HG03457 (cell line): Measurements from ENCODE around the gene CCL2.

Experiments
- ATAC-seq: cut with Tn5 transposase; IDR thresholded peaks from one replicate; pipeline ENCODE4 v1.9.1; 2021; ENCODE audit warnings: moderate number of reproducible peaks; ENCODE audit not compliant: unreplicated experiment

Gene CCL2

DNA sequence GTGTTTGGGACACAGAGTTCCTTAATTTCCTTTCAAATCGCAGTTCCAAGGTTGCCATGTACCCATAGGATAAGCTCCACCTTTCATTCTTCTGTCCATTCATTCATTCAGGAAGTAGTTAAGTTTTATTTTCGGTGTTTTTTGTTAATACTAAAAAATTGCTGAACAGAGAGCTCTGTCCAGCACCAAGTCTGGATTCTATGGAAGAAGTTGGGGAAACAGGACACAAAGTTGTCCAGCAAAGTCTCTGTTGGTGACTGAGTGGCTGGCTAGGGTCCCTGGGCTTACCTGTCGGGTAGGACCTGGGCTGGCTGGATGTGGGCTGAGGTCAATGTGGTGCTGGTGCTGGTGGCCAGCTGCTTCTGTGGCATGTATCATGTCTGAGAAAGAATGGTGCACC, 17.6 kb upstream of the CCL2 start:
- ATAC-seq: no peak

DNA sequence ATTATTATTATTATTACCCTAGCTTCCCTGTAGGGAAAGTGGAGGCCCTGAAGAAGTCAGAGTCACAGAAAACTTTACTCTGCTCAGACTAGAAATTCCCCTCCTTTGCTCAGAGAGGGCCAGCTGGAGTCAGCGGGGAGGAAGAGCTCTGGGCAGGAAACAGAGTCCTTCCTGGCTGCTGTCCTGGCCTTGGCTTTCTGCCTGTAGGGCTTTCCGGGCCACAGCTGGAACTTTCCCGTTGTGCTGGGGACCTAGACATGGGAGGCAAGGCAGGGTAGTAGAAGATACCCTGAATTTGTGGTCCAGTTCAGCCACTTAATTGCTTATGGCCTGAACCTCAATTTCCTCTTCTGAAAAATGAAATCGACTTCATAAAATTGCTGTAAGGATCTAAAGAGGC, 14.0 kb upstream of the CCL2 start:
- ATAC-seq: no peak

DNA sequence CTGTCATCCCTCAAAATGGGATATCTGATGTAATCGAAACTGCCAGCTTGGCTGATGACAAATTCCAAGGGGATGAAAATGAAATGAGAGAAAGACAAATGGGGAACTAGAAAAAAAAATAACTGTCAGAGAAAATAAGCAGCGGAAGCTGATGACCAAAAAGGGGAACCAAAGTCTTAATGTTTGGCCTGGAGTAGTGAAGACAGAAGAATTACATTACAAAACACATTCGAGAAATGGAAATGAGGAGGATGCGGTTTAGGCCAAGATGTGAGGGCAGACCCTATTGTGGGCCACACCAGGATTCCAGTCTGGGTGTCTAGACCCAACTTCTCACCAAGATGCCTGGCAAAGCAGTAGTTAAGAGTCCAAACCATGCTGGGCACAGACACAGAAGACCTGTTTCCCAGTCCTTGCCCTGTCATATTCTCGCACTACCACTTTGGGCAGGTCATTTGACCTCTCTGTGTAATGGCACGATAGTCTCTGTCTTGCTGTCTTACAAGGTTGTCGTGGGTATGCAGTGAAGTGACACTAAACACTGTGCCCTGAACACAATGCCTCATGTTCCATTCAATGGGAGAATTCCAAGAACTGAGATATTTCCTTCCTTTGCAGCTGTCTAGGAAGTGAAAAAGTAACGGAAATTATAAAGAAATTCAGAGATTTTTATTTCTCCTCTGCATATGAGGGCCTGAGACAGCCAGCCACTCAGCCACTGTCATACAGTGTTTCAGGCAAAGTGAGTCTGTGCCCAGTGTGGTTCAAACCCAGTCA, 12.3 kb upstream of the CCL2 start:
- no peak for ATAC-seq

DNA sequence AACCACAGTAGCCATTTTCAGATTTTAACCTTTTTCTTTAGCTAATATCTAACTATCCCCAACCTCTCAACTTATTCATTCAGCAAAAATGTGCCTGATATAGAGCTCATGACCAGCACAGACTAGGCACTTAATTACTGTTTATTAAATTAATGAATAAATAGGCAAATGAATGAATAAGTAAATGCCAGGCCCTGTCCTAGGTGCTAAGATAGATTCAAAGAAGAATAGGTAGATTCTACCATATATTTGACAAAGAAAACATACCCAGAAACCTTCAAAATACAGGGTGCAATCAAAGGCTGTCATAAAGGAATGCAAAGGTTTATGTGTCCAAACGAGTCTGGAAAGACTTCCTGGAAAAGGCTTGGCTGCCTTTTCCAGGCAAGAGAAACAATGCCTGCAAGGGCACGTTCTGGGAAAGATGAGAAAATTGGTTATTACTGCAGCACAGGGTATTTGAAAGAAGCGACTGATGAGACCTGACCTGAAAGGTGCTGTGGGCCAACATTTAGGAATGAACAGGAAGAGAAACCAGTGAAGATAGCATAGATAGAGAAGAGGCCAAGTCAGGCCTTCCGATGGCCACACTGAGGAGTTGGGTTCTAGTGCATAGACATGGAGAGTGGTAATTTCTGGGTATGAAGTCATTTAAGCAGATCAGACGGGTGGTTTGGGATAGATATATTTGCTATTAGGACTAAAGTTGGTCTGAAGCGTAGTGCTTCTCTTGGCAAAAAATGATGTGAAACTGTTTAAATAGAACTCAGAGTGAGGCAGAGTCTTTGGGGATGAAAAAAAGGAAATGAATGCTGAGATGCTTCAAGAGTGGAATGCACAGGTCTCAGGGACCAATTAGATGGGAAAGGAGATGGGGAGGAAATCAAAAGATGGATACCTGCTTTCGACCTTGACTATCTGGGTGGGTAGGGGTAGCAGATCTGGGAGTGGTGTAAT, 11.4 kb upstream of the CCL2 start:
- ATAC-seq: no peak

DNA sequence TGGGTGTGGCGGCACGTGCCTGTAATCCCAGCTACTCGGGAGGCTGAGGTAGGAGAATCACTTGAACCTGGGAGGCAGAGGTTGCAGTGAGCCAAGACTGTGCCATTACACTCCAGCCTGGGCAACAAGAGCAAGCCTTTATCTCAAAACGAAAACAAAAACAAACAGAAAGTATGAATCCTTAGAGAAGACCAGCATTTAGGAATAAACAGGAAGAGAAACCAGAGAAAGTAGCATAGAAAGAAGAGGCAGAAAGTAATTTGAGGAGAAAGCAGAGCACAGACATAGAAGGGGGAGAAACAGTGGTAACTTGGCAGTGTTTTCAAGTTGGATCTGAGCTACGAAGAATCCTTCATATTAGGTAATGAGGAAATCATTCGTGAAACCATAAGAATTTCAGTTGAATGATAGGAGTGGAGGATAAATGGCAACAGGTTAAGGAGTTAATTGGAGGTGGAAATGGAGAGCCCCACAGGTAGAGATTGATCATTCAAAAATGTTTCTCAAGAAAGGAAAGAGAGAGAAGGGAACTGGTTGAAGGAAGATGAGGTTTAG, 9.7 kb upstream of the CCL2 start:
- no peak for ATAC-seq

DNA sequence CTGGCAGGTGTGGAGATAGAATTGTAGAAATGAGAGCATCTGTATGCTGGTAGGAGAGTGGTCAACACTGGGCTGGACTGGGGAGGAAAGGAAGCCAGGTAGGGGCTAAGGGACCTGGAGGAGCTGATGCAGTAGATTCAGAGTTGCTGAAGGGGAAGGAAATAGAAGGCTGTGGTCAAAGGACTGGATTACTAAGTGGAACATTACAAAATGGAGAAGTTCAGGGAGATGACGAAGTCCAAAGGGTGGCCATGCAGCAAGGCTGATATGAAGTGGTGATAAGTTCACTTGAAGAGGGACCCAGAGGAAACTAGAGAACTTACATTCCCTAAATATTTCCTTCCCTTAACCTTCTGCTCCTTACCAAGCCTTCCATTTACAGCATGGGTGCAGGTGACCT, 8.6 kb upstream of the CCL2 start:
- ATAC-seq: no peak

DNA sequence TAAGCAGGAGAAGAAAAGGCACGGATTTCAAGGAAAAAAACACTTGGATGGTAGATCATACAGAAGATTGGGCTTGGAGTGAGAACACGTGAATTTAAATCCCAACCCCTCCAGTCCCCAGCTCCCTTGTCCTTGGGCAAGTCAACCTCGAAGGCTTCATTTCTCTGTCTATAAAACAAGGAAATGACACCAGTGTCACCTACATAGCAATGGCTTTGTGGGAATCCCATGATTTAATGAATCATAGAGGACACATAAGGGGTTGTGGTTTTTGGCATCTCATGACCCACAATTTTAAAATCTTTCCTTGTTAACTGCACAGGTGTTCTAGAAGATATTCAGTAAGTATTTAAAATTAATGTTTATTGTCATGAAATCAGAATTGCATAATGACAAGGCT, 8.2 kb upstream of the CCL2 start:
- no peak for ATAC-seq

DNA sequence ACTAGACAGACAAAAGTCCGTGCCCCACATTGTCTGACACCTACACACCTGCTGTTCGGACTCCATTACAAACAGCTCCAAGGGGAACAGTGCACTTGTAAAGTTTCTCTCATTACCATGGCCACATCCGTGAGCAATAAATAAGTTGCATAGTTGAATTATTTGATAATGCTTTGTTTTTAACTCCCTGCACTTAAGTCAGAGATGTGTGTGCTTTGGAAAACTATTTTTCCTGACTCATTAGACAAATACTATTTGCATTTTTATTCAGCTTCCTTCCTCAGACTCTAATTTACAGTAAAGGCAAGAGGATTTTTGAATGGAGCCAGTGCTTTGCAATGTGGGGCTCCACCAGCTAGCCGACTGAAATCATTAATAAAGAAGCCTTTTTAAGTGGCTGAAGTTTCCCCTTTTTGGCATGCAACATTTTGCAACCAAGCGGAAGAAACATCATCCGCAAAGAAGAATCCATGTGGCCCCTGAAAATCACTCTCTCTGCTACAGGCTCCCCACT, 6.5 kb upstream of the CCL2 start:
- no peak for ATAC-seq

DNA sequence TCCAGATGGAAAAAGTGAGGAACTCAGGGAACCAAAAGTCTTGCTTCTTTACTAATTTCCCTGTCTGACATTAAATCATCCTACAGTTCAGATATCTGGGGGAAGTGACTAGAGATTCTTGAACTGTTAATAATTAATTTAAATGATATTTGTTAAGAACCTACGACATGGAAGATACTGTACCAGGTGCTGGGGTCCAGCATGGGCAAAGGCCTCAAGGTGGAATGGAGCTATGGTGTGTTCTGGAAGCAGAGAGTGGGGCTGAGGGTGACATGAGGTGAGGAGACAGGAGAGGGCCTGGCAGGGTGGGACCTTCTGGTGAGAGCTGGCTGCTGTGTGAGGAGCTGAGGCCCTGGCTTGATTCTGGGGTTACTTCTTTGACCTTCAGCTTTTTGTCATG, 6.0 kb upstream of the CCL2 start:
- ATAC-seq: no peak

DNA sequence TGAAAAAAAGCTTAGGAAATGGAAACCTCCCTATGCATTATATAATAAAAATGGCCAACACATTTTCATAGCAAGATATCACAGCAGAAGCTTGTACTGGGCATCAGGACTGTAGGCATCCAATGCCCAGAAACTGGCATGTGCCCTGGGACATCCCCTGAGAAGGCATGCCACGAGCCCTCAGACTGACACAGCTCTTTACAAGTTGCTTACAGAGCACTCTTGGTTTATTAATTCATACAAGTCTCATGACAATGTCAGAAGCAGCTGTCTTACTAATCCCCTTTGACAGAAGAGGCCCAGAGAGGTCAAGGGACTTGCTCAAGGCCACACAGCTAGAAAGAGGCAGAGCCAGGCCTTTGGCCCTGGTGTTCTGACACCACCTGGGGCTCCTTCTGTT, 5.6 kb upstream of the CCL2 start:
- no peak for ATAC-seq

DNA sequence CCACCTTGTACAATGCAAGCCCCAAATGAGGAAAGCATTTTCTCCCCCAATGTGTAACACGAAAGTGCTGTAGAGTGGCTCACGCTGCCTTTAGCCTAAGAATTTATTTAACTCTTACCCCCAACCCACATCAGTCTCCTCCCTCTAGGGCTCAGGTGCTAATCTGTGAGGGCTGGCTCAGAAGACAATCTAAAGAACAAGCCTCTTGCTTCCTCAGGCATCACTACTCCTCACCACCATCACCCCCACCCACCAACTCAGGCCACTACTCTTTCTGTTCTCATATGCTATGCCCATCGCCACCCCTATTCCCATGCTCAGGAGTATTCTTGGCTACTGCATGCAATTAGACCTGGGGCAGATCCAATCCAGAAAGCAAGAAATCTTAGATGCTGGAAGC, 3.9 kb upstream of the CCL2 start:
- ATAC-seq: no peak

DNA sequence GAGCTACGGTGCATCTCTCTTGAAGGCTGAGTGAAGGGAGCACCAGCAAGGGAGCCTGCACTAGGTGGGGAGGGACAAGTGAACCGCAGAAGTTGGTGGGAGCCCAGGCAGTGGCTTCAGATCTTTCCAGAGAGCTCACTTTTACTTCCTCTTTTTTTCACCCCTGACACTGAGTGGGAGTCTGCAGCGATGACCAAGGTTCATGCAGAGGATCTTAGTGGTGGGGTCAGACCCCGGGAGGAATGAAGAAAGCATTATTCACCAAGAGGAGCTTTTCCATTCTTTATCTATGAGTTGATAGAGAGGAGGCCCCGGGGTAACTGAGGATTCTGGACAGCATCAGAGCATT, 3.0 kb upstream of the CCL2 start:
- no peak for ATAC-seq

DNA sequence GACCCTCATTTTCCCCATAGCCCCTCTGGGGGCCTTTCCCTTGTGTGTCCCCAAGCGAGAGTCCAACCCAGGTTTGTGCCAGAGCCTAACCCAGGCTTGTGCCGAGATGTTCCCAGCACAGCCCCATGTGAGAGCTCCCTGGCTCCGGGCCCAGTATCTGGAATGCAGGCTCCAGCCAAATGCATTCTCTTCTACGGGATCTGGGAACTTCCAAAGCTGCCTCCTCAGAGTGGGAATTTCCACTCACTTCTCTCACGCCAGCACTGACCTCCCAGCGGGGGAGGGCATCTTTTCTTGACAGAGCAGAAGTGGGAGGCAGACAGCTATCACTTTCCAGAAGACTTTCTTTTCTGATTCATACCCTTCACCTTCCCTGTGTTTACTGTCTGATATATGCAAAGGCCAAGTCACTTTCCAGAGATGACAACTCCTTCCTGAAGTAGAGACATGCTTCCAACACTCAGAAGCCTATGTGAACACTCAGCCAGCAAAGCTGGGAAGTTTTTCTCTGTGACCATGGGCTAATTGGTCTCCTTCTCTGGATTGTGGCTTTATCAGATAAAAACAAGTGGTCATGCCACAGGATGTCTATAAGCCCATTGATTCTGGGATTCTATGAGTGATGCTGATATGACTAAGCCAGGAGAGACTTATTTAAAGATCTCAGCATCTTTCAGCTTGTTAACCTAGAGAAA, 2.5 kb upstream of the CCL2 start:
- ATAC-seq: no peak

DNA sequence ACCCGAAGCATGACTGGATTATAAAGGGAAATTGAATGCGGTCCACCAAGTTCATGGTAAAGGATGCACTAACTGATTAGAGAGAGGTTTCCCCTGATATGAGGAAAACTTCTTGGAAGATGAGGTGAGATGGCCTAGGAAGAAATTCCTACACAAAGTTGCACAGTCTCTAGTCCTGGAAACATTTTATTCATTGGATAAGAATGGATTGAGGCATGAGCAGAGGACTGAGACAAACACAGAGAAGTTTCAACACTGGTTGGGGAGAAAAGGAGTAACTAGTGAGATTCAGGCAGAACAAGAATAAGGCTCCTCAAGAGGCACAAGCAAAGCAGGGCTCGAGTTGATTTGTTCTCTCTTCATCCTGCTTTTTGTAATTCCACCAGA, 2.0 kb upstream of the CCL2 start:
- ATAC-seq: no peak

DNA sequence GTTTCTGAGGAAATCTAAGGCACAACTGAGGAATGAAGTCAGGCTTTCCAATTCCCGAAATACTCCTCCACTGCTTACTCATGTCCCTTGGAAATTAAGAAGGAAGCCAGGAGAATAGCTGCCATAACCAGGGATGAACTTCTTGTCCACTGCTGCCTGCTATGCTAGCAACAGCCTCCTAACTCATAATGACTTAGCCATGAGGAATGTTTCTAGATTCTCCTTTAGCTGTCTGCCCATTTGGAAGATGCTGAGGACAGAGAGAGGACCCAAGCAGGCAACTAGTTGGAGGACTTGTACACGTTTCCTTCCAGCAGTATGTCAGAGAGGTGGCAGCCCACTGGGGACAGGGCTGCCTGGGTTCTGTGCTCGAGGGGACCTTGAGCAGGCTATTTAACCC, 939 bp upstream of the CCL2 start:
- ATAC-seq: no peak

DNA sequence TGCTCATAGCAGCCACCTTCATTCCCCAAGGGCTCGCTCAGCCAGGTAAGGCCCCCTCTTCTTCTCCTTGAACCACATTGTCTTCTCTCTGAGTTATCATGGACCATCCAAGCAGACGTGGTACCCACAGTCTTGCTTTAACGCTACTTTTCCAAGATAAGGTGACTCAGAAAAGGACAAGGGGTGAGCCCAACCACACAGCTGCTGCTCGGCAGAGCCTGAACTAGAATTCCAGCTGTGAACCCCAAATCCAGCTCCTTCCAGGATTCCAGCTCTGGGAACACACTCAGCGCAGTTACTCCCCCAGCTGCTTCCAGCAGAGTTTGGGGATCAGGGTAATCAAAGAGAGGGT, 272 bp downstream of the CCL2 start:
- ATAC-seq: no peak

DNA sequence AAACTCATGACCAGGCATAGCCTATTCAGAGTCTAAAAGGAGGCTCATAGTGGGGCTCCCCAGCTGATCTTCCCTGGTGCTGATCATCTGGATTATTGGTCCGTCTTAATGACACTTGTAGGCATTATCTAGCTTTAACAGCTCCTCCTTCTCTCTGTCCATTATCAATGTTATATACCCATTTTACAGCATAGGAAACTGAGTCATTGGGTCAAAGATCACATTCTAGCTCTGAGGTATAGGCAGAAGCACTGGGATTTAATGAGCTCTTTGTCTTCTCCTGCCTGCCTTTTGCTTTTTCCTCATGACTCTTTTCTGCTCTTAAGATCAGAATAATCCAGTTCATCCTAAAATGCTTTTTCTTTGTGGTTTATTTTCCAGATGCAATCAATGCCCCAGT, 756 bp downstream of the CCL2 start:
- no peak for ATAC-seq

DNA sequence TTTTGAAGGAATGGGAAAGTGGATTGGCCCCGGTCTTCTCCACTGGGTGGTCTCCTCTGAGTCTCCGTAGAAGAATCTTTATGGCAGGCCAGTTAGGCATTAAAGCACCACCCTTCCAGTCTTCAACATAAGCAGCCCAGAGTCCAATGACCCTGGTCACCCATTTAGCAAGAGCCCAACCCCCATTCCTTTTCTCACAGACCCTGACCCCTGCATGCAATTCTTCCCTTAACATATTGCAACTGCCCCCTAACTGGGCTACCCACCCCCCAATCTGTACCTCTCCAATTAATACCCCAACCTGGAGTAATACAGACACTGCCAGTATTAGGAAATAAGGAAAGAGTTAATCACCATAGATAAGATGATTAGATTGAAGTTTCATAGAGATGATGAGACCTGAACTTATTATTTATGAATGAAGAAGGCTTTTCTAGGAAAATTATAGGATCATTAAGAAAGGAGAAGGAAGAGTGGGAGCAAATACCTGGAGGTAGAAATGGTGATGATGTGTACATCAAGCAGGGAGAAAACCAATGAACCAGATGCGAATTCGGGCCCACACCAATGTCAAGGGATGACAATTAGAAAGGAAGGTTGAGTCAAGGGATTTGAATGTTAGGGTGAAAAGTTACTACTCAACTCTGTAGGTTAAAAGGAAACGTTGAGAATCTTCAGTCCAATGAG, 2.4 kb downstream of the CCL2 start:
- ATAC-seq: no peak

DNA sequence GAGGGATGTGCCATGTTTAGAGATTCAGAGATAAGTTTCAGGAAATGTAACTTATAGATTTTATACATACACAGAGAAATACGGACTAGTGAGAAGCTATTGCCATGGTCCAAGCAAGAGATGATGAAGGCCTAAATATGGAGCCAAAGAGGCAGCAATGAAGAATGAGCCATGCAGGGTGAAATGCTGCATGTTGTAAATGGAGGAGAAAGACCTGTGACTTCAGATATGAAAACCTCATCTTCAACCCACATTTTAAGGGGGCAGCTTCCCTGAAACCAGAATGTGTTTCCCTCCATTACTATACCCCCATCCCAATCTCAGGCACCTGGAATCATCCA, 2.9 kb downstream of the CCL2 start:
- no peak for ATAC-seq

DNA sequence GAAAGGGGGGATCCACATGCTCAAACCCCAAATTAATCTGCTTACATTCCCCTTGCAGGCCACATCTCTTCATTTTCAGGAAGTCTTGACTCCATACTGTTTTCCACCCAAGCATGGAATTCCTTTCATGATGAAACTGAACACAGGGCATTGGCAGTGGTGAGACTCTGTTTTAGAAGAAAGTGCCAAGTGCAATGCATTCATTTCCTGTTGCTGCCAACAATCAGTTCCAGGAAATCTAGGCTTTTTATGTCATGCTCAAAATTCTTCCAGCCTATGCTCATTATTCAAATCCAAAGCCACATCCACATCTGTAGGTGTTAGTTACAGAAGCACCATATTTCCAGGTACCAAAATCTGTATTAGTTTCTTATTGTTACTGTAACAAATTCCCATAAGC, 4.1 kb downstream of the CCL2 start:
- no peak for ATAC-seq

DNA sequence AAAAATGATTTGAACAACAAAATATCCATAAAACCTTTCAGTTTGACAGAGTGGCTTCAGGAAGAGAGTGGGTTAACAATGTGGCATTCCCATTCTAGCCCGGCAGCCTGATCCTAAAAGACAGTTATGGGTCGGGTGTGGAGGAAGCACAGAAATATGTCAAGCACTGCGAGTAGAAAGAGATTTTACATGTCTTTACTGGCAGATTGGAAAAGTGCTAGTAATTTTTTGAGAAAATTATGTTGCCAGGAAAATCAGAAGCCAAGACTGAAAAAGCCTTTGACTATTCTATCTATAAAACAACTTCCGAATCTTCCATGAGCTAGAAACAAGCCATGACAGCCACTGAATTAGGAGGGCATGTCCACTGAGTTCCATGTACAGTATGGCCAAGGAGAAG, 5.8 kb downstream of the CCL2 start:
- no peak for ATAC-seq
